ENCODE results near the gene PITPNC1. TPM values are rescaled to one million over a fixed set of nuclear protein-coding genes. Genes with fewer than 3 reads are reported as not detected.

PITPNC1 gene
- total and polyA plus RNA-seq, 2 donors (not counting 3 experiments of a cell fraction or from before 2014, with no cell fraction given), result 2.4 to 9.6 TPM

- POLR2A ChIA-PET, result interaction anchor here (0.5 kb wide), 1 partner anchor 23 kb away, joined by 6 read pairs; no protein-coding TSS in a partner anchor
- Histone ChIP-seq H3K9me3 (replicated peaks; ENCODE audit: control insufficient read depth, insufficient read depth, low read length) (no peaks in the 10 kb centered on the region), H2AFZ (ENCODE audit: low read depth, low read length) (peak overlapping the region; percentile 94), H3K36me3 (ENCODE audit: control insufficient read depth in 2 of 2, extremely low read depth in 1 of 2, insufficient read depth in 2 of 2, low read length in 2 of 2) (no peaks in the 10 kb centered on the region), H4K20me1 (replicated peaks; ENCODE audit: control insufficient read depth, extremely low read depth, insufficient read depth, low read length) (no peaks in the 10 kb centered on the region), H3K9me1 (replicated peaks; ENCODE audit: control insufficient read depth, extremely low read depth, insufficient read depth, low read length) (no peaks in the 10 kb centered on the region), H3K4me1 (ENCODE audit: control insufficient read depth, extremely low read depth, insufficient read depth, low read length) (peaks cover 14% of the 10 kb centered on the region), H3K79me2 (ENCODE audit: control insufficient read depth, insufficient read depth, low read length) (no peaks in the 10 kb centered on the region), H3K27me3 (ENCODE audit: control insufficient read depth in 2 of 2, insufficient read depth in 2 of 2, low read length in 2 of 2) (no peaks in the 10 kb centered on the region), H3K4me3 (replicated peaks in 1 of 3; ENCODE audit: insufficient read depth in 1 of 3, low read depth in 1 of 3, low read length in 3 of 3) (peak overlapping the region; percentile 56 to 87 (median 85)), H3K27ac (ENCODE audit: insufficient read depth, low read depth, low read length) (peak overlapping the region; percentile 82), H3K9ac (replicated peaks; ENCODE audit: extremely low read depth, insufficient read depth, low read length) (peak overlapping the region; percentile 60), H3K4me2 (ENCODE audit: insufficient read depth, low read length) (peak overlapping the region; percentile 82)
- dilution Hi-C loops (cut with MboI; ENCODE audit: extremely low pct_ligation_motif_present, low sequenced_read_pairs), result no loop called here
- CTCF ChIA-PET, result interaction anchor here (0.8 to 10.9 kb wide), 19 partner anchors 10 to 337 kb away, joined by 3 to 295 read pairs (median 6); partner anchors contain the start of gene PSMD12
- DNase-seq (ENCODE audit: low read depth, low spot score) (no peak), FAIRE-seq (no peak)
- TSS peak; percentile 28 for BruUV-seq (replicated peaks)
- TF ChIP-seq, protein P1, sequence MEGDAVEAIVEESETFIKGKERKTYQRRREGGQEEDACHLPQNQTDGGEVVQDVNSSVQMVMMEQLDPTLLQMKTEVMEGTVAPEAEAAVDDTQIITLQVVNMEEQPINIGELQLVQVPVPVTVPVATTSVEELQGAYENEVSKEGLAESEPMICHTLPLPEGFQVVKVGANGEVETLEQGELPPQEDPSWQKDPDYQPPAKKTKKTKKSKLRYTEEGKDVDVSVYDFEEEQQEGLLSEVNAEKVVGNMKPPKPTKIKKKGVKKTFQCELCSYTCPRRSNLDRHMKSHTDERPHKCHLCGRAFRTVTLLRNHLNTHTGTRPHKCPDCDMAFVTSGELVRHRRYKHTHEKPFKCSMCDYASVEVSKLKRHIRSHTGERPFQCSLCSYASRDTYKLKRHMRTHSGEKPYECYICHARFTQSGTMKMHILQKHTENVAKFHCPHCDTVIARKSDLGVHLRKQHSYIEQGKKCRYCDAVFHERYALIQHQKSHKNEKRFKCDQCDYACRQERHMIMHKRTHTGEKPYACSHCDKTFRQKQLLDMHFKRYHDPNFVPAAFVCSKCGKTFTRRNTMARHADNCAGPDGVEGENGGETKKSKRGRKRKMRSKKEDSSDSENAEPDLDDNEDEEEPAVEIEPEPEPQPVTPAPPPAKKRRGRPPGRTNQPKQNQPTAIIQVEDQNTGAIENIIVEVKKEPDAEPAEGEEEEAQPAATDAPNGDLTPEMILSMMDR (IDR thresholded peaks at IDR 0.05; ENCODE audit: extremely low read depth in 1 of 2, insufficient read depth in 1 of 2, low read depth in 1 of 2, low read length in 2 of 2), result peak; percentile 20 to 34
- TF ChIP-seq FOS (IDR thresholded peaks at IDR 0.05; ENCODE audit: borderline replicate concordance, insufficient read depth, low read length), result no peak
- intact Hi-C loops (cut with micrococcal nuclease), result loop anchor here (1.0 to 5.0 kb wide), 9 partner anchors 13 to 400 kb away; no protein-coding TSS in a partner anchor
Measured at GRCh38 chr17:67377488-67378453, 690 bp downstream of the PITPNC1 start.

All from endothelial cell of umbilical vein (primary cell).